H54 (cell line): ENCODE data around the gene ELAVL3.

Source experiments
- DNase-seq: peaks from one replicate; pipeline ENCODE4 v3.0.0; 2011; ENCODE audit warnings: low spot score, mixed read lengths; ENCODE audit not compliant: insufficient read length
- FAIRE-seq: peaks from 3 replicates; lab custom pipeline; 2011; peaks lifted over from hg19 to GRCh38; lab: Jason Lieb, UNC
- POLR2A ChIP-seq: IDR thresholded peaks from 2 replicates; pipeline ENCODE4 v1.6.1; 2011; ENCODE audit warnings: low read depth, mild to moderate bottlenecking, low read length

Gene ELAVL3

DNA sequence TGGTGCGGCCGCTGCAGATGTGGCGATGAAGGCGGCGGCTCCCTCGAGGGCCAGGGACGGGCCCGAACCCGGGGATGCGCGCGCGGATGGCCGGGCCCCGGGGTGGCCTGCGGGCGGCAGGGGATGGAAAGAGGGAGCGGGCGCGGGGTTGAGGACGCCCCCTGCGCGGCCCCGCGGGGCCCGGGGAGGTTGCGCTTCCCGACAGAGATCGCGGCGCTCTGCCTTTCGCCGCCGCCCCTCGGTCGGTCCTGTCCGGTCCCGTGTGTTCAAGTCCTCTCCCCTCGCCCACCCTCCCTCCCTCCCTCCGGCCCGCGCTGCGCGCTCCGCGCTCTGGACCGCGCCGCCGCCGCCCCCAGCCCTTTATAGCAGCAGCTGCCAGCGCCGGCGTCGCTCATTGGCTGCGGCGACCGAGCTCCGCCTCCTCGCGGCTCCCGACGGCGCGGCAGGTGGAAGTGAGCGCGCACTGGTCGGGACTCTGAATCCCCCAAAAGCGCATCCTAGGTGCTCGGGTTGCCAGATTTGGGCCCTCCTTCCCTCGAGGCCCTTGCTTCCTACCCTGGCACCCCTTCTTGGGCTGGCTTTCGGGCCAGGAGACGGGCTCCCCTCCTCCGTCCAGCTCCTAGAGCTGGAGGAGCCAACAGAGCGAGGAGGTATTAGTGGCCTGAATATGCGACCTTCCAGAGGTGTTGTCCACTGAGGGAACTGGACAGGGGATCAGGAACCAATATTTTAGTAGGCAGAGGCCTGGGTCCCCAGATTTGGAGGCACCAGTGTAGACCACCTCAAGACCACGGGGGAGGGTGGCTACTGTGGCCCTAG is at the start of gene ELAVL3:
ELAVL3 (minus strand) TSS at position 332 of the 819 bp plus-strand sequence. CDS start 438 bp downstream, outside the sequence.
- TF ChIP-seq POLR2A: no peak
- FAIRE-seq (no peak), DNase-seq (no peak)

DNA sequence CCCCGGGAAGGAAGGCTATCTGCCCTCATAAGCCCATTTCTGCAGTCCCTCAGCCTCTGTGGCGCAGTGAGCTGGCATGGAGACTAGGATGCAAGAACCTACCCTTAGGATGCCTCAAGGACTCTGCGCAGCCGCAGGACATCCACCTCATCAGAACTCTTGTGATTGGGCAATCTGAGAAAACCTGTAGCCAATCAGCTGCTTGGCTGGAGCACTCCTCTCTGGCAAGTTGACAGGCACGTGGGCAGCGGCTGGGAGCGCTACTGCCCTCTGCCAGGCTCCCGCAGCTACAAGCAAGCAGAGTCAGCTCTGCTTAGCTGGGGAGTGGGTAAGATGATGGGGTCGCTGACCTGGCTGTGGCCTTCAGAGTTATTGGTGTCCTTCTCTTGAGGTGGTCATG is 49.6 kb upstream of the ELAVL3 start:
- TF ChIP-seq POLR2A: no peak
- FAIRE-seq: peak; percentile 52
- DNase-seq: peak; percentile 71

DNA sequence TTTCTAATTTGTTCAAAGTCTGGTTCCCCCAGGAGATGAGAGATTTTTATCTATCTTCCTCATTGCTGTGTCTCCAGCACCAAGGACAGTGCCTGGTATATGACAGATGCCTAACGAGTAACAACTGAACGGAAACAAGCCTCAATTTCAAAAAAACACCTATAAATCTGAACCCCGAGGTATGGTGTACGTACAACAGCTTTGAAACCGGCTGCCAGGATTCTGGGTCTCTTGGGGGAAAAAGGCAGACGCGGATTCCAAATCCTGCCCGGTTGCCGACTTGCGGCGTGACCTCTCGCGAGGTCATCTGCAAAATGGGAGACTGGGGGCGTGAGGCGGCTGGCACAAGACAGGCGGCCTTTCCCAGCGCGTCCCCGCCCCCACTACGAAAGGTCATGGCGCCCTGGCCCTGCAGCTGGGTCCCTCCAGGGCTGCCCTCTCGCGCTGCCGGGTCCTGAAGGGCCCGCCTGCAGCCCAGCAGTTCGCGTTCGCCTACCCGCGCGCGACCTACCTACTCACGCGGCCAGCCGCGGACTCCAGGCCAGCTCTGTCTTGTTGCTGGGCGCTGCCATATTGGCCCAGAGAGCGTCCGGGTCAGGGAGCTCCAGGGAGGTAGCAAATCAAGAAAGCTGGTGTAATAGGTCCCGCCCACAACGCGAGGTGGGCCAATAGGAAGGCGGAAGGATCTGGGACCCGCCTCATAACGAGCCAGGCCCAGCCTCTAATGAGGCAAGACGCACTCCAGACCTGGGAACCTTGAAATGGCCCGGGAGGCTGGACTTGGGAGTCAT is 47.9 kb upstream of the ELAVL3 start, which contains the start of gene ECSIT:
ECSIT (minus strand) TSS at position 584 of the 791 bp plus-strand sequence. CDS start 9,964 bp downstream, outside the sequence.
- DNase-seq (peak; percentile 85), FAIRE-seq (peak; percentile 80)
- TF ChIP-seq POLR2A: no peak; the same call in 1 of the 2 replicates

DNA sequence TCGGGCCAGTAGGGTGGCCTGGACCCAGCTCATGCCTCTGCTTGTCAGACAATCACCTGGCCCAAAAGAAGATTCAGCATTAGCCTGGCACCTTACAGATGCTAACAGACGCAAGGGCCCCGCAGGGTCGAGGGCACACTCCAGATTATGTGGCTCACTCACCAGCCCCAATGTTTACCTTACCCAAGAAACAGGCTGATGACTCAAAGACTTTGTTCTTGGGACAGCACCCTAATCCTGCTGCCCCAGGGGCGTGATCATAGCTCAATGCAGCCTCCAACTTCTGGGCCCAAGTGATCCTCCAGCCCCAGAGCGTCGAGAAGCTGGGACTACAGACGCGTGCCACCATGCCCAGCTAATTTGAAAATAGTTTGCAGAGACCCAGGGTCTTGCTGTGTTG is 38.3 kb upstream of the ELAVL3 start:
- DNase-seq: no peak
- FAIRE-seq: no peak
- TF ChIP-seq POLR2A: no peak

GRCh38 chr19:11513946-11514345 is 33.1 kb upstream of the ELAVL3 start:
- DNase-seq: no peak
- FAIRE-seq: no peak
- TF ChIP-seq POLR2A: no peak

DNA sequence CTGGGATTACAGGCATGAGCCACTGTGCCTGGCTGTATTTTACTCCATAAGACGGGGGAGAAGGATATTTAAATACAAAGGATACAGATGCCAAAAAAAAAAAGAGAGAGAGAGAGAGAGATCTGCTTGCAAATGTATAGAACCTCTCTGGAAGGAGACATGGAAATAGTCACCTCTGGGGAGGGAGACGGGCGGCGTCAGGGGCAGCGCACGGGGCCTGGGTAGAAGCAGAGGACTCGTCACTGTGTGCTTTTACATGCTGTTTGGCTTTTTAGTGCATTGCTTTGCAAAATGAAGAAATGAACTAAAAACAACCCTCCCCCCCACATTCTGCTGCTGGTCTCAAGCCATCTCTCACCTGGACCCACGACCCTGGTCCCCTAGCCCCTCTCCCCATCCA is 29.6 kb upstream of the ELAVL3 start:
- DNase-seq: no peak
- no peak for FAIRE-seq
- TF ChIP-seq POLR2A: no peak

DNA sequence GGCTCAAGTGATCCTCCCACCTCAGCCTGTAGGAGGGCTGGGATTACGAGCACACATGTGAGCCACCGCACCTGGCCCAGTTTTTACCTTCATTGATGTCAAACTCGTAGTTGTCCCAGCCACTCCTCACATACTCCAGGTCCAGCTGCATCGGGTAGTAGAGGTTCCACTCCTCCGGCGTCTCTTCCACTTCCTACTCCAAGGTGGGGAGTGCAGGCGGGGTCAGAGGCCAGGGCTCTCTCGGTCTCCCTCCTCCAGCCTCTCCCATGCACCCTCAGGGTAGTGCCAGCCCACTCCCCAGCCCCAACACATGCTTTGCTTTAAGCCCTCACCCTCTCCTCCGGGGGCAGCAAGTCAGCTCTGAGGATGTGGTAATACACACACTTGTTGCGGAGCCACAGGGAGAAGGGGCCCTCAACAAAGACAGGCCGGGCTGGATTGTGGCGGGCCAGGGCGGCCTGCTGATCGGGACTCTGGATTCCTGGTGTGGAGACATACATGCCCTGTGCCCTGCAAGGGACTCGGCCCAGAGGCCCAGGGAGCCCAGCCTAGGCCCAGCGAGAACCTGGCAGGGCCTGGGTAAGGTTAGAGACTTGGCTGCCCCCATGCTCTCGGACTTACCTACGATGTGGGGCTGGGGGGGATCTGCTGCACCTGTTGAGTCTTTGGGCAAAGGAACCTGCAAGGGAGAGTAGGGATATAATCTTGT is 26.7 kb upstream of the ELAVL3 start:
- TF ChIP-seq POLR2A: no peak
- FAIRE-seq (no peak), DNase-seq (no peak)

- no peak for FAIRE-seq
- DNase-seq: no peak
- no peak for TF ChIP-seq POLR2A
Observed at GRCh38 chr19:11506967-11507366, 26.1 kb upstream of the ELAVL3 start.

DNA sequence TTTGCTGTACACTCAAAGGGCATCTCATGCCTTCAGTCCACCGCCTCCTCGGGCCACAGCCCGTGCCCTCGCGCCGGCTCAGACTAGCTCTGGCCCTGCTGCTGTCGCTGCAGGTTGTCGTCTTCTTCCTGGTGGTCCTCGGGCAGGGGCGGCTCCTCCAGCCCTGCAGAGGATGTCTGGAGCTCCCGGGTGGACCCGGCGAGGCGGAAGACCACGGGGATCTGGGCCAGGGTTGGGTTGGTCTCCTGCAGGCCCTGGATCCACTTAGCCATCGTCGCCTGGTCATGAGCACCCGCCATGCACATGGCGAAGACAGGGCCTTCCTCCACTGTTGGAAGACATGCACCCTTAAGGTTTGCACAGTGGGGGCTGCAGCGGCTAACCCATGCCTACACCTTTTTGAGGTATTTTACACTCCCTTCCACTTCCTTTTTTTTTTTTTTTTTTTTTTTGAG is 25.3 kb upstream of the ELAVL3 start:
- DNase-seq: no peak
- TF ChIP-seq POLR2A: no peak
- FAIRE-seq: no peak

DNA sequence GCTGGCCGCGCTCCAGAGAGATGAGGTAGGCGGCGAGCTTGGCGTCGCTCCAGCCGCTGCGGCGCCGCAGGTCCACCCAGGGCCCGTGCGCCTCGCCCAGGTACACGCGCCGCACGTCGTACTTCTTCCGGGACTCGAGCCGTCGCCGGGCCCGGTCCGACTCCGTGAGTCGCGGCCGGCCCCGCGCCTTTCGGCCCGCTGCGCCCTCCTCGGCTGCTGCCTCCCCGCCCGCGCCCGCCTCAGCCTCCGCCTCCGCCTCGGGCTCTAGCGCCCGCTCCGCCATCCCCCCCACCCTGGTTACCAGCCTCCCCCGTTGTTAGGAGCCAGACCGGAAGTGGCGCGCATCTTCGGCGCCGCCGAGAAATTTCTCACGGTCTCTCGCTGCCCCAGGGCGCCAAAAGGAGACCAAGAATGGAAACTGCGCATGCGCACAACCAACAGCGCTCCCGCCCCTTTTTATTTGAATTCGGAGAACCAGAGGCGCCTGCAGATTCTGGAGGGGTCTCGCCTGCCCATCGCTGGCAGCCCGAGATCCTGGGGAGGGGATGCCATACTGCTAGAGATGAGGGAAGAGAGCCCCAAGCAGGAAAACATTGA is 24.8 kb upstream of the ELAVL3 start, which contains the start of gene ZNF653:
ZNF653 (minus strand) TSS at position 336 of the 597 bp plus-strand sequence; CDS start at position 283, 53 bp downstream.
- FAIRE-seq: no peak
- no peak for TF ChIP-seq POLR2A
- DNase-seq: peak; percentile 94

DNA sequence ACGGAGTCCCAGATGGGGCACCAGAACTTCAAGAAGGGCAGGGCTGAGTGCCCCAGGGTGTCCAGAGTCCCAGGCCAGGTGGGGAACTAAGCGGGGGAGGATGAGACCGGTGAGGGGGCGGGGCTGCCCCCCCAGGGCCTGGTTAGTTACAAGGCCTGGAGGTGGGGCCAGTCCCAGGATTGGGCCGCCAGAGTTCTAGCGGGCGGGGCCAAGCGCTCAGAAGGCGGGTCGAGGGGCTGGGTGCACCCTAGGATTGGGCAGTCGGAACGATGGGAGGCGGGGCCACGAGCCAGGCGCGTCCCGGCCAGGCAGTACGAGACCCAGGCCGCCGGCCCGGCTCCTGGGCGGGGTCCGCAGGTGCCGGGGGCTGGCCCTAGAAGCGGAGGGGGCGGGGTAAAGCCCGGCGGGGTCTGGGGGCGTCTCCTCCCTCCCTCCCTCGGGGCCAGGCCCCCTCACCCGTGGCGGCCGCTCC is 24.2 kb upstream of the ELAVL3 start:
- peak; percentile 93 for DNase-seq
- FAIRE-seq: peak; percentile 27
- TF ChIP-seq POLR2A: no peak

GRCh38 chr19:11504502-11505031 is 23.7 kb upstream of the ELAVL3 start:
- DNase-seq (no peak), FAIRE-seq (no peak)

More at GRCh38 chr19:11504502-11505031, 23.7 kb upstream of the ELAVL3 start:
- no peak for TF ChIP-seq POLR2A
